Right atrium auricular region (tissue), 2 donors: ENCODE data around the gene SLC7A4. TPM values are rescaled to one million over a fixed set of nuclear protein-coding genes. Genes with fewer than 3 reads are reported as not detected.

ENCODE experiments used
- DNase-seq: peaks from one replicate; pipeline ENCODE4 v3.0.0-alpha.2; 2019; ENCODE audit warnings: low spot score
- H3K27ac ChIP-seq, 2 donors: fragments of 200-600 bp; sonication (generic); 1 replicate in 1 of 2; 2 replicates in 1 of 2; pipeline ENCODE4 v1.5.1; 2016 to 2019
- H3K27me3 ChIP-seq, 2 donors: fragments of 200-600 bp; sonication (generic); one replicate each; pipeline versions ENCODE4 v1.5.1 to v1.6.0; 2017 to 2019
- H3K36me3 ChIP-seq: fragments of 200-600 bp; sonication (generic); one replicate; pipeline ENCODE4 v1.5.1; 2016
- H3K4me1 ChIP-seq, 2 donors: fragments of 200-600 bp; sonication (generic); one replicate each; pipeline versions ENCODE4 v1.5.1 to v1.6.0; 2017 to 2019
- H3K4me3 ChIP-seq, 2 donors: fragments of 200-600 bp; sonication (generic); 1 replicate in 1 of 2; 2 replicates in 1 of 2; pipeline ENCODE4 v1.5.1; 2017 to 2019; ENCODE audit warnings: mild to moderate bottlenecking in 1 of 2, moderate library complexity in 1 of 2
- H3K9me3 ChIP-seq, 2 donors: fragments of 200-600 bp; sonication (generic); one replicate each; pipeline ENCODE4 v1.5.1; 2019
- total RNA-seq, 2 donors: library from RNA; depleted of rRNA; stranded (reverse); fragments of >200 nt; gene quantifications; one replicate each; pipeline ENCODE4 v1.1.0, GENCODE V29; 2016
- TF ChIP-seq, protein P1 (sequence below), 2 donors: fragments of 200-600 bp; sonication (generic); IDR thresholded peaks; one replicate each; pipeline ENCODE4 v1.5.1; 2019; ENCODE audit warnings: antibody characterized with exemption in 2 of 2

Gene SLC7A4
- total RNA-seq, 2 donors from 2014 or later: 1.9 to 5.0 TPM

DNA sequence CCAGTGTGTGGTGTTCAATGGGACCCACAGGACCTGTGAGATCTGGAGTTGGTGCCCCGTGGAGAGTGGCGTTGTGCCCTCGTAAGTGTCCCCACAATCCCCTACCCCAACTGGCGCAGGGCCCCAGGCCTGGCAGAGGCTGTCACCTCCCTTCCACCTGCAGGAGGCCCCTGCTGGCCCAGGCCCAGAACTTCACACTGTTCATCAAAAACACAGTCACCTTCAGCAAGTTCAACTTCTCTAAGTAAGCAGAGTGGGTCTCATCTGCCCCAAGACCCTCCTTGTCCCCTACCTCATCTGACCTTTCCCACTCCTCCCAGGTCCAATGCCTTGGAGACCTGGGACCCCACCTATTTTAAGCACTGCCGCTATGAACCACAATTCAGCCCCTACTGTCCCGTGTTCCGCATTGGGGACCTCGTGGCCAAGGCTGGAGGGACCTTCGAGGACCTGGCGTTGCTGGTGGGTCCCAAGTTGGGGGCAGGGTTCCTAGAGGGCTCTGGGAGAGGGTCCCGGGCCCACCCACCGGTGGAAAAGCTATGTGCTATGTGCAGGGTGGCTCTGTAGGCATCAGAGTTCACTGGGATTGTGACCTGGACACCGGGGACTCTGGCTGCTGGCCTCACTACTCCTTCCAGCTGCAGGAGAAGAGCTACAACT lies 9.3 kb downstream of the SLC7A4 start:
- H3K27ac ChIP-seq: no peak overlapping the region
- TF ChIP-seq, protein P1, sequence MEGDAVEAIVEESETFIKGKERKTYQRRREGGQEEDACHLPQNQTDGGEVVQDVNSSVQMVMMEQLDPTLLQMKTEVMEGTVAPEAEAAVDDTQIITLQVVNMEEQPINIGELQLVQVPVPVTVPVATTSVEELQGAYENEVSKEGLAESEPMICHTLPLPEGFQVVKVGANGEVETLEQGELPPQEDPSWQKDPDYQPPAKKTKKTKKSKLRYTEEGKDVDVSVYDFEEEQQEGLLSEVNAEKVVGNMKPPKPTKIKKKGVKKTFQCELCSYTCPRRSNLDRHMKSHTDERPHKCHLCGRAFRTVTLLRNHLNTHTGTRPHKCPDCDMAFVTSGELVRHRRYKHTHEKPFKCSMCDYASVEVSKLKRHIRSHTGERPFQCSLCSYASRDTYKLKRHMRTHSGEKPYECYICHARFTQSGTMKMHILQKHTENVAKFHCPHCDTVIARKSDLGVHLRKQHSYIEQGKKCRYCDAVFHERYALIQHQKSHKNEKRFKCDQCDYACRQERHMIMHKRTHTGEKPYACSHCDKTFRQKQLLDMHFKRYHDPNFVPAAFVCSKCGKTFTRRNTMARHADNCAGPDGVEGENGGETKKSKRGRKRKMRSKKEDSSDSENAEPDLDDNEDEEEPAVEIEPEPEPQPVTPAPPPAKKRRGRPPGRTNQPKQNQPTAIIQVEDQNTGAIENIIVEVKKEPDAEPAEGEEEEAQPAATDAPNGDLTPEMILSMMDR (IDR thresholded peaks at IDR 0.05): no peak
- no peak overlapping the region for H3K4me3 ChIP-seq
- H3K27me3 ChIP-seq: no peaks in the 10 kb centered on the region
- no peaks in the 10 kb centered on the region for H3K36me3 ChIP-seq
- no peaks in the 10 kb centered on the region for H3K9me3 ChIP-seq
- peaks cover 0 to 7% of the 10 kb centered on the region in 2 donors for H3K4me1 ChIP-seq
- DNase-seq: no peak

DNA sequence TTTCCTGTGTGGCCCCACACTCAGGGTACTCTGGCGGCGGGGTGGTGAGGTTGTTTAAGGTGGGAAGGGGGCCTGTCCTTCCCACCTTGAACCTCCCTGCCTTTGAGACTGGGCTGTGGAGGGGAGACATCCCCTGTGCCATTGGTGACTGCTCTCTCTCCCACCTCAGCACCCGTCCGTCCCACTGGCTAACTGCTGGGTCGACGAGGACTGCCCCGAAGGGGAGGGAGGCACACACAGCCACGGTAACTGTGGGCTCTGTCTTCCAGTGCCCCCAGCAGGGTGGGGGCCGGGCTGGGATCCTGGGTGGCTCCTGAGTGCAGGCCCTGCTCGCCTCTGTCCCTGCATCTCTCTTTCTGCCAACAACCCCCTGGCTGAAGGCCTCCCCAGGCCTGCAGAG lies 9.9 kb downstream of the SLC7A4 start:
- TF ChIP-seq, protein P1 (IDR thresholded peaks at IDR 0.05): no peak

DNA sequence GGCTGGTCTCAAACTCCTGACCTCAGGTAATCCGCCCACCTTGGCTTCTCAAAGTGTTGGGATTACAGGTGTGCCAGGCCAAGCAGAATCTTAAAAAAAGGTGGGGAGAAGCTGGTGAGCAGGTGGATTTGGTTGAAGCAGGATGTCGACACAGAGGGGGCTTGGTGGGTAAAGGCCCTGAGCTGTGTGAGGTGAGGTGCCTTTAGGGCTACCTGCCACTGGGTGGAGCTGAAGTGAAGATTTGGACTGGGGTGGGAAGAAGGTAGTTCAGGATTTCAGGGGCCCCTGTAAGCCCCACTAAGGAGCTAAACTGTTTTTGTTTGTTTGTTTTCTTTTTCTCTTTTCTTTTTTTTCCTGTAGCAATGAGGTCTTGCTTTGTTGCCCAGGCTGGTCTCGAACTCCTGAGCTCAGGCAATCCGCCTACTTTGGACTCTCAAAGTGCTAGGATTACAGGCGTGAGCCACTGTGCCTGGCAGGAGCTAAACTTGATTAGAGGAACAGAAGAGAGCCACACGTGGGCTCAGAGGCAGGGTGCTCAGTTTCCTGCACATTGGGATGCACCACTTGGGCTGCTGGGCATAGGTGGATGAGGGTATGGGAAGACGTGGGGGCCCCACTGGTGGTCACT lies 11.4 kb downstream of the SLC7A4 start:
- H3K27me3 ChIP-seq: no peaks in the 10 kb centered on the region
- H3K27ac ChIP-seq: no peak overlapping the region
- H3K9me3 ChIP-seq: no peaks in the 10 kb centered on the region
- no peak overlapping the region for H3K4me3 ChIP-seq
- H3K36me3 ChIP-seq: no peaks in the 10 kb centered on the region
- H3K4me1 ChIP-seq: peaks cover 0 to 2% of the 10 kb centered on the region in 2 donors
- no peak for DNase-seq
- TF ChIP-seq, protein P1 (IDR thresholded peaks at IDR 0.05): no peak

More for the DNA sequence above, 9.9 kb downstream of the SLC7A4 start:
- H3K27me3 ChIP-seq: no peaks in the 10 kb centered on the region
- H3K4me1 ChIP-seq: peaks cover 0 to 7% of the 10 kb centered on the region in 2 donors
- no peak for DNase-seq
- no peak overlapping the region for H3K27ac ChIP-seq
- no peak overlapping the region for H3K4me3 ChIP-seq
- no peaks in the 10 kb centered on the region for H3K36me3 ChIP-seq
- H3K9me3 ChIP-seq: no peaks in the 10 kb centered on the region

DNA sequence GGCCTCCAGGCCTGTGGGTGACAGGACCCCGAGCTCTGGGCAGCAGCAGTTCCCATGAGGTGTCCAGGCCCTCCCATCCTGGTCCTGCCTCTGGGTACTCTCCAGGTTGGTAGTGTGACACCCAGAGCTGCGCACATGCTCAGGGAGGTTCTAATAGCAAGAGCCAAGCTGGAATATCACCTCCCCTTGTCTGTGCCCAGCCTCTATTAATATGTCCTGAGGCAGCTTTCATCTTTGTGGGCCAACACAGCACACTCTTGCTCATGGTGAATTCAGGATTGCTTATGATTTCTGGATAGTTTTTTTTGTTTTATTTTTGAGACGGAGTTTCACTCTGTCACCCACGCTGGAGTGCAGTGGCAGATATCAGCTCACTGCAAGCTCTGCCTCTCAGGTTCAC lies 14.0 kb downstream of the SLC7A4 start:
- peaks cover 3 to 27% of the 10 kb centered on the region in 2 donors for H3K4me1 ChIP-seq
- H3K4me3 ChIP-seq: no peak overlapping the region
- H3K27ac ChIP-seq: no peak overlapping the region
- DNase-seq: no peak
- no peaks in the 10 kb centered on the region for H3K36me3 ChIP-seq
- H3K9me3 ChIP-seq: no peaks in the 10 kb centered on the region
- no peaks in the 10 kb centered on the region for H3K27me3 ChIP-seq
- TF ChIP-seq, protein P1 (IDR thresholded peaks at IDR 0.05): no peak

DNA sequence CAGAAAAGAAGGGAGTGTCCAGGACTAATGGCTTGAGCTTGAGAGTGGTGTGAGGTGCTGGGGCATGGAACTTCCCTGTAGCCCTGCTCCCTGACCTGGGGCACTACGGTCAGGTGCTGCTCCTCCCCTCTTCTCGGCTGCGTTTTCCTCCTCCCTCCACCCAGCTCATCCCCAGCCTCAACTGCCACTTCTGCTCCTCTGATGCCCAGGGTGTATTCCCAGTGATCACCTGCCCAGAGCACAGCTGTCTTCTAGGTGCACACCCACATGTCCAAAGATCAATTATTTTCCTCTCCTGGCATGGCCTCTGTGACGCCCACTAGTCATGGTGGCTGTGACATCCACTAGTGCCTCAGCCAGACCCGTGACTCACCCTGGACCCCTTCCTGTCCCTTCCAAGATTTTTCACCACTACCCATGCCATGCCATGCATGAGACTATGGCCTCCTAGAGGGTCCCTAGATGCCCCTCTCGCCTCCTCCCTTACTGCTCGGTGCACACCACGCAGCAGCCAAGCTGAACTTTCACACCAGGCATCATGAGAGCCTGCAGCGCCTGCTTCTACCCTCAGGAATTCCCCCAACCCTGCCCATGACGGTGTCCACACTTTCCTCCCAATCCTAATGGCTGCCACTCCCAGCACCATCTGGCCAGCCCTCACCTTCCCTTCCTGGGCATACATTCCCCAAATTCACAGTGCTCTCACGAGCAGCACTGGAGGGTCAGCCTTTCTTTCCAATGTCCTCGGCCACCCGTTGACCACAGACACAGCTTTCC lies 15.5 kb downstream of the SLC7A4 start:
- H3K4me3 ChIP-seq: no peak overlapping the region
- peaks cover 3 to 27% of the 10 kb centered on the region in 2 donors for H3K4me1 ChIP-seq
- H3K9me3 ChIP-seq: no peaks in the 10 kb centered on the region
- no peaks in the 10 kb centered on the region for H3K27me3 ChIP-seq
- no peak for DNase-seq
- H3K27ac ChIP-seq: no peak overlapping the region
- no peaks in the 10 kb centered on the region for H3K36me3 ChIP-seq
- TF ChIP-seq, protein P1 (IDR thresholded peaks at IDR 0.05): no peak
